ENCODE measurements around the gene ESRRG.
A peak's percentile ranks its signal among the peaks of the same experiment; 100 is the strongest.
"Not testable (repeated sequence)": the region's sequence is repeated elsewhere in the genome, so short reads cannot be mapped to it uniquely, and the experiment has no call there.

ESRRG gene

DNA sequence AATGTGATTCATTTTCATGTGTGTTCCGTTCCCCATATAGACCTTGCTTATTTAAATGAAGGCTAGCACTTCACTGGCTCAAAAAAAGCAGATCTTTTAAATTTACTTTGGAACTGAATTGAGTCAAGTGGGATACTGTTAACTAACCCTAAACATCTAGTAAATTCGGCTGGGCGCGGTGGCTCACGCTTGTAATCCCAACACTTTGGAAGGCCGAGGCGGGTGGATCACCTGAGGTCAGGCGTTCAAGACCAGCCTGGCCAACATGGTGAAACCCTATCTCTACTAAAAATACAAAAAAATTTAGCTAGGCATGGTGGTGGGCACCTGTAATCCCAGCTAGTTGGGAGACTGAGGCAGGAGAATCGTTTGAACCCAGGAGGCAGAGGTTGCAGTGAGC is 19.2 kb downstream of the ESRRG start:
- DNase-seq (ENCODE audit: low spot score) = not testable (repeated sequence)

DNA sequence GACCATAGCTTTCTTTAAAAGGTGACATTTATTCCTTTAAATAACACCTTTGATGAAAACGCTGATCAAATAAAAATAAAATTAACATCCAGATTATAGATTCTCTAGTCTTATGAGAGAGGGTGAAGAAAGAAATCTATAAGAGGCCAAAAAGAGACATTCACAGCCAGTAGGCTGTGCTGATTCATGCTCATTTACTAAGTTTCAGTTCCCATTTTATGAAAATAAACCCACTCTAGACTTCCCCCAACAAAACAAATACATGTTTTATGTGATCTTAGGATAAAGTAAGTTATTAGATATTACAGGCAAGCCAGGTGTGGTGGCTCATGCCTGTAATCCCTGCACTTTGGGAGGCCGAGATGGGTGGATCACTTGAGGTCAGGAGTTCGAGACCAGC is 21.1 kb downstream of the ESRRG start:
- no peak for DNase-seq (ENCODE audit: low spot score)

DNA sequence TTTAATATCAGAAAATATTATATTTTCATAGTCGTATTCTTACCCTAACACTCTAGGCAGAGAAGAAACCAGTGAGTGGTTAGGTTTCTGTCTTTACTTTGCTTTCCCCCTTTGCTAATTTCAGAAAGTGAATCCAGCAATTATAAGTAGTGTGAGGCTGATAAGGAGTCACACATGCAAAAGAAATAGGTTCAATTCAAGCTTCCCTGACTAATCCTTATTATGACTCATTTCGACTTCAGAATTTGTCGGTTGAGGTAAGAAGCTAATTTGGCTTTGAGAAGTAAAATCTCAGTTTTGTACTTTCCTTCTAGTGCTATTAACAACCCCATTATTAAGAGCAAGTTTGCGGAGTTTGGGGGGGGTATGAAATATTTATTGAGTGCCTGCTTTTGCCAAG is 22.4 kb downstream of the ESRRG start:
- DNase-seq (ENCODE audit: low spot score) = no peak

DNA sequence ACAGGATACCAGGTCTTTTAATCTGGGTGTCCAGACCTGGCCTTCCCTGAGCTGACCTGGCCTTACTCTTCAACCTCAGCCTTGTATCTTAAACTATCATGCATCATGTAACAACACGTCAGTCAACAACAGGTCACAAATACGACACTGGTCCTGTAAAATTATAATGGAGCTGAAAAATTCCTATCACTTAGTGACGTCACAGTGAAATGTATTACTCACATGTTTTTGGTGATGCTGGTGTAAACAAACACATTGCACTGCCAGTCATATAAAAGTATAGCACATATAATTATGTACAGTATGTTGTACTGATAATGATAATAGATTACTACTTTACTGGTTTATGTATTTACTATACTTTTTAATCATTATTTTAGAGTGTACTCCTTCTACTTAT is 31.5 kb downstream of the ESRRG start:
- DNase-seq (ENCODE audit: low spot score) = no peak

DNA sequence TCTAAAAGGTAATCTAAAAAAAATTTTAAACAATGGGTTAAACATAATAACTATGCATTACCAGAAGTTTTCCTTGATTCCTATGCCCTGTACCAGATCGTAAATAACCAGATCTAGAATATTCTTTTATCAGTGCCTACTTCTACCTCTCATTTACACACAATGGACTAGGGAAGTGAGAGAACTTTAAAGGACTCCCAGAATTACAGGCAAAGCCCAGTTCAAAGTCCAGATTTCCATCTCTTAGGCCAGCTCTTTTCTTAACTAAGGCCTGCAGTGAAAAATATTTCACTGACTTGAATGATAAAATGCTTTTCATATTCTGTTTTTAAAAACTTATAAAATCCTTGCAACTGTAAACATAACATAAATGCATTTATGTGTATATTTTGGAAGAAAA is 32.6 kb downstream of the ESRRG start:
- DNase-seq (ENCODE audit: low spot score) = no peak

DNA sequence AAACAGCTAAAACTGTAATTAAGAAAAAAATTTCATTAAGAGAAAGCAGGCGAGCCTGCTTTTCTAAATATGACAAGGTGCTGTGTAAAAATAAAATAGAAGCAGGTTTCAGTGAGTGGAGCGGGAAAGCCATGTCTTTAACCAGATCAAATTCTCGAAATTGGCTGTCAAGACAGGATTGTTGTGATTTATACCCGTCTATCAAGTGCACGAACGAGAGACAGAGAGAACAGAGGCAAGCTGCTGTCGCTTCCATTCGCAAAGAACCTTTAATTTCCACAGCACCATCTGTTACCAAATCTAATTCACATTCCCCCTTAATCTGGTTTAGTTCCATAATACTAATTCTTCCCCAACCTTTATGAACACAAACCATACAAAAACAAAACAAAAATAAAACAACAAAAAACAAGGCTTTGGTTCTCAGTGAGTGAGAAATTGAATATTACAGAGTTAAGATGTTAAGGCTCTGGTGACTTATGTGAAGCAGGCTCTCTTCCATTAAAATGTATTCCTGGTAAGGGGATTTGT is 35.0 kb downstream of the ESRRG start:
- DNase-seq (ENCODE audit: low spot score) = no peak

DNA sequence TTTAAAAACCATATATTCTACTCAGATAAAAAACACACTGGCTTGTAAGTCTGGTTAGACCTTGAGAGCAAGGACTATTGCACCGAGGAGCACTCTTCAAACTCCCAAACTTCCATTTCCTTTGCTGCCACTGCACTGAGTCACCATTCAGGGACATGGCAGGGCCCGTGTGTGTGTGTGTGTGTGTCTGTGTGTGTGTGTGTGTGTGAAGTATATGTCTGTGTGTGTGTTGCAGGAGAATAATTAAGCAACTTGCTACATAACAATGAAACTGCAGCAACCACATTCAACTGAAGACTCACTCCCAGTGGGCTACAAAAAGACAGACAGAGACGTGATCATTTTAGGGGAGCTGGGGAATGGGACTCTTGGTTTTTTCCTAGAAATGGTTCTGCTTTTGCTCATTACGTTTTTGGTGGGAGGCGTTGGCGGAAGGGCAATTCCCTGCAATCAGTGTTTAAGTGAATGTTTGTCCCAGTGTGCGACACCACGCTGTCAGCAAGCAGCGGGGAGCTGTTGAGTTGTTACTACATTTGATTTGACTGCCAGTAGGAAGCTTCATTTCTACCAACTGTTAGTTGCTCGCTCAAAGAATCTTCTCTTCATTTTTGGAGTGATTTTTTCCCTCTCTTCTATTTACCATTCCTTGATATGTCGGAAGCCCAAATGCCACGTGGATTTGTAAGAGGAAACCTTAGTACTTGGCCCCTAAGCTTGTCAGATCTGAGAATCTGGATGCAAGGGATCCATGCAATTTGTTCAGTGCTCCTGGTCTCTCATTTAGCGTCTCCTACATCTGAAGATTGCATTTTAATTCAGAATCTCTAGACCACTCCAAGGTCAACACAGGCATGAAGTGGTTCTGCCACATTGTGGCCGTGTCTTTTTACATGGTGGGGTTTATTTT is 36.1 kb downstream of the ESRRG start:
- peak; percentile 9 for DNase-seq (ENCODE audit: low spot score)

DNA sequence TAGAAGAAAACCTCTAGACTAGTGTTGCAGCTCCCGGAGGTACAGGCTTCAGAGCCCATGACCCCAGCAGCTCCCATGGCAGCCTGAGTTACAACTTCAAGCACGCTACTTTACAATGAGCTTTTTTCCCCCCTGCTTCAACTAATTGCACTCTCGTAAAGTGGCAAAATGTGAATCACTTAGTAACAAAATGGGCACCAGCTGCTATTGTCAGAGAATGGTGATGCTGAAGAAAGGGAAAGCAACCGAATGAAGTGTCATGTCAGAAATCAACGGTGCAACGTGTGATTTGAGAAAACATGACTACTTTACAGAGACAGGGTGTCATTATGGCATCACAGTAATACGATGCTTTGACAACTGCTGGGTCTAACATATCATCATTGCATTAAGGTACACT is 40.5 kb downstream of the ESRRG start:
- no peak for DNase-seq (ENCODE audit: low spot score)

DNA sequence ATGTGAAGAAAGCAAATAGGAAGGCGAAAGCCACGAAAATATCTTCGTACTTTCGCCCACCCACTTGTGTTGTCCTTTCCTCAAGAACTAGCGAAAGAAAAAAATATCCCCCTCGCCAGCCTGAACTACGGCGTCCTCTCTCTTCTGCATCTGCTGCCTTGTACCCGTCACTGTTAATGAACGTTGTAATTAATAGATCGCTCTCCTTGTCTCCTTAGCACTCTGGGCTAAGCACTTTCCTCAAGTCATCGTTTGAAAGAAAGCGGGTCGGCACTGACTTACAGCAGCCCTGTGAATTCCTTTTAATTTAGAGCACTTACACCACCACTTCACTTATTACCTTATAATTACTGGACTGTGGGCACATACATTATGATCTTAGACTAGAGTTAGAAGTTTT is 44.1 kb downstream of the ESRRG start:
- DNase-seq (ENCODE audit: low spot score) = no peak

DNA sequence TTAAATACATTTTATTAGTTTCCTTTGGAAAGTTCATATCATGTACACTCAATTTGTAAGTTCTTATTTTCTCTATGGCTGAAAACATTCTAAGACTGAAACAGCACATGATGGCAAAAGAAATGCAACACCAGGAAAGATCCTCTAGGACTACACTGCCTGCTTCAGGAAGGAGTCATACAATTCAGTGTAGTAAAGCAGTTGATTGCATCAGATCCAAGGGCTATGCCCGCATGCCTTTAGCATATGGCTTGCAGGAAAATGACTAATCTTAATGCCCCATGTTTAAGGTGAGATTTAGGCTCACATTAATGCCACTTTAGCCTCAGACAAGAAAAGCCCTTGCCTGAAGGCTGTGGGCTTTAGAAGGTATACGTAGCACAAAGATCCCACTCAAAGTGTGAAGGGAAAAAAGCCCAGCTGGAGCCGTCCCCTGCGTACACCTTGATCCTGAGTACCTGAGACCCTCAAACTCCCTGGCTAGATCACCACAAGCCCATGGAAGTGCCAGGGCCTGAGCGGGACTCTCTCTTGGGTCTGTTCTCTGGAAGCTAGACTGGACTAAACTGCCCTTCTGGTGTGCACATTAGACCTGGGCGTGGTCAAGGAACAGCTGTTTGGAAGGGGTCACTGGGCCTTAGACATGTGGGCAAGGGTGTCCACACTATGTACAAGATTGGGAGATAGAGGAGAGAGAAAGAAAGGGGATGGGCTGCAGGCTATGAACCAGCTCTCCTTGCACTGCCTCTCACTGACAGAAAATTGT is 52.9 kb downstream of the ESRRG start:
- DNase-seq (ENCODE audit: low spot score) = peak; percentile 10

DNA sequence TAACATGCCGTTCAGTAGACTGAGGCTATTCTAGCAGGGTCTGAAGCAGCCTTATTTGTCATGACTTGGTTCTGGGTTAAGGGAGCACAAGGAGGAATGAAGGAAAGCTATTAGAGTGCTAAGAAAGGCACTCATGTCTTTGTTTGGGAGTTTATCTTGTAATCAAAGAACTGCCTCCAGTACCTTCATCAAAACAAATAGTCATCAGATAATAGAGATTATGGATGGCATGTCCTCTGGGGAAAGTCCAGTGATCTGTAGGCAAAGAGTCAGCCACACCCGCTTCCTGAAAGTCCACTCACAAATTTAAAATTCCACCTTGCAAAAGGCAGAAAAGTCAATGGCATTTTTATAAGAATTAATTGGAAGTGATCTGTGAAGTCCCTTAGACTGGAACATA is 56.8 kb downstream of the ESRRG start:
- no peak for DNase-seq (ENCODE audit: low spot score)

DNA sequence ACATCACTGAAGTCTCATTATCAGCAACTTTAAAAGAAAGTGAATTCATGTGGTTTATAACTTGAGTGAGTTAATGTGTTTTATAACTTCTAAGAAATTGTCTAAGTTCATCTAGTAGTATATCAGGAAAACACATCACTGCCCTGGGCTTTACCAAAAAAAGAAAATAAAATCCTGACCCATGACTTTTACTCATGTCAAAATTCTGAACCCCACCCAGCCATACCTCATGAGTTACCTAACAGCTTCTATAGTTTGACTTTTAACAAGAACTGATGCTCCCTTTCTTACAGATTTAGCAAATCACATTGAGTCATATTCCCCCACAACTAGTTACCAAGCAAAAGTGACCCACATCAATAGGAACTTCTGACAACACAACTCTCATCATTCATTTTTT is 57.4 kb downstream of the ESRRG start:
- DNase-seq (ENCODE audit: low spot score) = no peak

DNA sequence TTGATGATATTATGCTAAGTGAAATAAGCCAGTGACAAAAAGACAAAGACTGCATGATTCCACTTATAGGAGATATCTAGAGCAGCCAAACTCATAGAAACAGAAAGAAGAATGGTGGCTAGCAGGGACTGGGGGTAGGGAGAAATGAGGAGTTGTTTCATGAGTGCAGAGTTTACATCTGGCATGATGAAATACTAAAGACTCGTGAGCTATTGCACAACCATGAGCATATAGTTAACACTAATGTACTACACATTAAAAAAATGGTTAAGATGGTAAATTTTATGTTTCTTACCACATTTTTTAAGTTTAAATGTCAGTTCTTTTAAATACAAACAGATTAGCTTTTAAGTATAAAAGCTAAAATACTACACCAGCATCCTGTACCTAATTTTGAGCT is 57.8 kb downstream of the ESRRG start:
- no peak for DNase-seq (ENCODE audit: low spot score)

DNA sequence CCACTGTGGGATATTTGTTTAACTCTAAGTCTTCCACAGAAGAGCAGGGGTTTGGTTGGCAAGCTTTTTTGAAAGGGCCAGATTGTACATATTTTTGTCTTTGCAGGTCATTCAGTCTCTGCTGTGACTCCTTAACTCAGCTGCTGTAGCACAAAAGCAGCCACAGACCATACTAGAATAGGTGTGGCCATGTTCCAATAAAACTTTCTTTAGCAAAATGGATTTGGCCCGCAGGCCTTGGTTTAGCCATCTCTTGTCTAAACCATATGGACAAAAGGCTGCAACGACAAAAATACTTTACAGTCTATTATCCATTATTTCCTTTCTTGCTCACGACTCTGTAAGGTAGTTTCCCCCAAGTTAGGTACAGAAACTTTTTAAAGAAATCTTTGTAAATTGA is 60.5 kb downstream of the ESRRG start:
- no peak for DNase-seq (ENCODE audit: low spot score)

DNA sequence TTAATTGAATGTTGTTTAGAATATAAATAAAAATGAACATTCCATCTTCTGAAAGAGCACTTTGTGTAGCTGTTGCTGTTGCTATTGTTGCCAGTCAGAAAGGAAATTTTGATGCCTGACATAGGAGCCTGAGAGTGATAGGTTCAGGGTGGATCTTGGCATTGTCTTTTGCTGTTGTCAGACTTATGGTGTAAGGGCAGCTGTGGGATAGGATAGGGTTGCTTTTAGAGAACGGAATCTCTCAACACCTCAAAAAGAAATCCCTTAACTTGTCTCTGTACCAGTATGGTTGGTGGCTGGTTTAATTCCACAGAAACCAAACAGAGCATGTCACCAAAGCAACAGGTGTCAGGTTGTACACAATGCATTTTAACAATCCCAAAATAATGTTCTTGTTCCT is 62.7 kb downstream of the ESRRG start:
- no peak for DNase-seq (ENCODE audit: low spot score)

DNA sequence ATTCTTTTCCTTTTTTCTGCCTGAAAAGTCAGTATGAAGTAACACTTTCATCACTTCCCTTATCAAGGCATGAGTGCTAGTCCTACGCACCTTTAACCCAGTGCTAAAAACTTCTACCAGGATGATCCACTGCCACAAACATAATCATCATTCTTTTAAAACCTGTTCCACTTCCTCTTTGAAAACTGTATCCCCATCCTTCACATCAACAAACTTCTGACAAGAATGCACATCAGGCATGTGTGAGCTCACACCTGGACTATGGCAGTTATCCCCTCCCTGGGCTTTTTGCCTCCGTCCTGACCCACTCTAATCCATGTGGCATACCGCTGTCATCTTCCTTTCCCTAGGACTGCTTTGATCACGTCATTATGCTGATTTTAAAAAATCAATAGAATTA is 70.2 kb downstream of the ESRRG start:
- DNase-seq (ENCODE audit: low spot score) = no peak

DNA sequence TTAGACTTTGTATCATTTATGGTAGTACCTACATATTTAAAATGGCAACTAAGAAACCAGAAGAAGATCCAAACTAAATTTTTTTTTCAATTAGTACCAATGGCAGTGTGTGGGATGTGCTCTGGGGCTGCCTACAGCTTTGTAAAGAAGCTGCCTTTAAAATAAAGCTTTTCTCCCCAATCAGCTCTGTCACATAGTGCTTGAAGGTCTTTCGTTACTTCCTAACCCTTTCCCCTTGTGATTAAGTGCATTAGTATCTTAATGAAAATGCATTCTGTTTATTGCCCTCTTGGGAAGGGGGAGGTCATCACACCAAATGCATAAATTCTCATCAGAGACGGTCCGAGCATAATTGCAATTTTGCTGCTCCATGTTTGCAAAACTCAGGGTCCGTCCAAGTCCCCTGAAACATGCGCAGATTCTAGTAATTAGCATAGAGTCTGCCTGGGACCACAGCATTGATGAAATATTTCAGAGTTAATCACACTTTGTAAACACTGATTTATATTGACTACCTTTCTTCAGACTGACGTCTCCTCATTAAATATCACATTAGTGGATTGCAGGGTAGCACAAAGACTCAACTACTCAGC is 71.3 kb downstream of the ESRRG start:
- DNase-seq (ENCODE audit: low spot score) = no peak

DNA sequence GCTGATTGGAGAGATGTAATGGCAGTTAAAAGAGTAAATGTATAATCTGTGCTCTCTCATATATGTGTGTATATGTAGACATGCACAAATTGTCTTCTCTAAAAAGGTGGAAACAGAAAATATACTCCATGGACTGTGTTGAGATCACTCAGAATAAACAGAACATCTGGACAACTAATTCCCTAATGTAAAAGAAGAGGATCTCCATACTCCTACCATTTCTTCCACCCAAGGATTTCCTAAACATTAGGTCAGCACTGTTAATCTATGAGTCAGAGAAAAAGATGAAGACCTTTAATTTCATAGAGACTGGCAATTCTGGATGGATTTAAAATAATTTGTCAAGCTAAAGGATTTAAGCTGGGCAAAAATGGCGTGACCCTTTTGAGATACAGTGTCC is 80.1 kb downstream of the ESRRG start:
- DNase-seq (ENCODE audit: low spot score) = no peak

DNA sequence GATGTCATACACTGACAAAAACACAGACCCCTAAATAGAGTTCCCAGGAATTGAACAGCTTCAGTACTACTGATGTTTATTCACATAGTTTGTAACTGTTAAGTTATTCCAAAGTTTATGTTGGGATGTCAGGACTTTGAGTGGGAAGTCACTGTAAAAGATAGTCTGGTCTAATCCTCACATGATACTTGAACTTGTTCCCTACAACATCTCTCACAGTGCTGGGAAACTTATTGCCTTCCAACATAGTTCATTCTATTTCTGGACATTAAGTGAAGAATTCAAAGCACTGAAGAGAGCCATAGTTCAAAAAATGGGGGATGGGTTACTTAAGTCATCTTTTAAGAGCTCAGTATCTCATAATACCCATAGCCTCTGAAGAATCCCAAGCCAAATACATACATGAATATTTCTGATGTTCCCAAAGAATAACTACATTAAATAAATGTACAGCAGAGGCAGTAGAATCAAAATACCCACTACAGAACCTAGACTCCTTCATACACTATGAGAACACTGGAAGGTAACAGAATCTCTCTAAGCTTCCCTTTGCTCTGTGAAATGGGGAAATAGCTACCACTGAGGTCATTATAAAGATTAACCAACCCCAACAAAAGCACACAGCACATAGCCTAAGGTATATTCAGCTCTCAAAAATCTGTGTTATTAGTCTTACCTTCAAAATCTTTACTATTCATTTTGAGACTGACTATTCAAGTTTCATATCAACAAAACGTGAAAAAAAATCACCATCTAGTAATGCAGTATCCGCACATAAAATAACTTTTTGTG is 81.4 kb downstream of the ESRRG start:
- no peak for DNase-seq (ENCODE audit: low spot score)

DNA sequence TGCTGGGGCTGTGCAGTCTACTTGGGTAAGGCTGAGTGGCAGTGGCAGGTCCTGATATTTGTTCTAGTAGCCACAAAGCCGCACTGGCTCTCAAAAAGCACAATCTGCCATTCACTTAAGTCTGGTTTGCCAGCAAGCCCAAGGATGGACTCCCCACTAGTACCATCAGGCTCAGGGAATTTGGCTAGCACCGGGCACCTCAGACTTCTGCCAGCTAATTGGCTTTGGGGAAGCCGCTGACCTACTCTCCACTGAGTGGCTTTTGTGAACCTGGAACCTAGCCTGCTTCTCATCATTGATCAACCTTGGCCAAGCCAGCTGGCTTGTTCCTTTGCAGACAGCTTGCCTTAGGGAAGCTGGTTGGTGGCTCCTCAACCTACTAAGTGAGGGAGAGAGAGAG is 83.1 kb downstream of the ESRRG start:
- no peak for DNase-seq (ENCODE audit: low spot score)

DNA sequence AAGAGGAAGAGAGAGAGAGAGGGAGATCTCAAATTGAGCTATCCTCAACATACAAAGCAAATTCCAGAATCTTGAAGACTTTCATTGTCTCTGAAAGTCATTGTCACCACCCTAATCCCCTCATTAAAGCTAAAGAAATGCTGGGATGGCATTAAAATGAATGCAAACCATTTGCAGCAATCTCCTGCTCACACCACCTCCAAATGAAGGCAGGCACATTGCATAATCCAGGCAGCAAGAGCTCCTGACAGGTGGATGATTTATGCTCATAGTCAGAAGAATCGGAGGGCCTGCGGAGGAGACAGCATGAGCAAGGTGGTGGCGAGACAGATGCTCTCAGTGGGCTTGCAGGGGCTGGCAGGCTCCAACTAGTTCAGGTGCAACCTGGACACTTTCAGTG is 90.2 kb downstream of the ESRRG start:
- no peak for DNase-seq (ENCODE audit: low spot score)

DNA sequence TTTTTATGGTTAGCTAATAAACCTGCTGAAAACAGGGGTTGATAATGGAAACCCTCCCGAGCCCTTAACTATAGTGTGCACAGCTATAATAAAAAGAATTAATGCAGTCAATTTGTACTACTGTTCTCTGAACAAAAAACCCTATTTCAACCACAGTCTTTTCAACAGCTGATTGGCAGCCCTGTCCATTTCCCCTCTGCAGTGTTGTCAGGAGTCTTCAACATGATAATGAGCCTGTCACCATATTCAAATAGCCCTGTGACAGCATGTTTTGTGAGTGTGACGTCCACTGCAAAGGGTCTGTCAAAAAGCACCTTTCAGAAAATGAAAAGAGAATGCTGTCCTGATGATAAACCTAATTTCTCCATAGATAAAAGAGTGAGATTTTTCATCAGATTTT is 92.7 kb downstream of the ESRRG start:
- DNase-seq (ENCODE audit: low spot score) = no peak

Data from iPS-NIHi11 (cell line).